GM21360 (cell line): ENCODE measurements around the gene UHRF1.
"Not testable (repeated sequence)": the region's sequence is repeated elsewhere in the genome, so short reads cannot be mapped to it uniquely, and the experiment has no call there.

ENCODE experiments used
- ATAC-seq: cut with Tn5 transposase; IDR thresholded peaks from one replicate; pipeline ENCODE4 v1.9.1; 2021; ENCODE audit warnings: mild to moderate bottlenecking, moderate library complexity; ENCODE audit not compliant: unreplicated experiment

The UHRF1 gene

GRCh38 chr19:4909156-4909896 is at the start of gene UHRF1:
UHRF1 (plus strand) TSS chr19:4909501; CDS start chr19:4910886, 1,385 bp downstream.
- no peak for ATAC-seq

- no peak for ATAC-seq
Measured at GRCh38 chr19:4859697-4860096, 49.6 kb upstream of the UHRF1 start.

DNA sequence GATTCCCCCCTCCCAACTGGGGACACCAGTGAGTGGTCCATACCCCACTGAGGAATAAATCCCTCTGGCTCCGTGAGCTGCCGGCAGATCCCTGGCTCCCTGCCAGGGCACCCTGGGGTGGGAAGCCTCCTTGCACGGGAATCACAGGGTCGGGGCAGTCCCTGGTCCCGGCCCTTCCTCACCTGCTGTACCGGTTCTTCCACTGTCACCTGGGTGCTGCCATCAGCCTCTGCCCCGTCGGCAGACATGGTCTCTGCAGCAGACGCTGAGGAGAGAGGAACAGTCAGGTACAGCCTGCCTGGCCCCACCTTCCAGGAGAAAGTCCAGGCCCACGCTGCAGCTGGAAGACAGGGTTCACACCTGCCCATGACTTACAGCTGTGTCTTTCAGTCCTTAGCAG is 48.2 kb upstream of the UHRF1 start:
- no peak for ATAC-seq

GRCh38 chr19:4866595-4867424 is 42.5 kb upstream of the UHRF1 start:
- no peak for ATAC-seq

- ATAC-seq = peak; percentile 64
Measured at GRCh38 chr19:4867534-4868285, 41.6 kb upstream of the UHRF1 start, which contains the start of gene PLIN3. PLIN3 (minus strand) TSS chr19:4867667; CDS start chr19:4861394, 6,273 bp downstream.

DNA sequence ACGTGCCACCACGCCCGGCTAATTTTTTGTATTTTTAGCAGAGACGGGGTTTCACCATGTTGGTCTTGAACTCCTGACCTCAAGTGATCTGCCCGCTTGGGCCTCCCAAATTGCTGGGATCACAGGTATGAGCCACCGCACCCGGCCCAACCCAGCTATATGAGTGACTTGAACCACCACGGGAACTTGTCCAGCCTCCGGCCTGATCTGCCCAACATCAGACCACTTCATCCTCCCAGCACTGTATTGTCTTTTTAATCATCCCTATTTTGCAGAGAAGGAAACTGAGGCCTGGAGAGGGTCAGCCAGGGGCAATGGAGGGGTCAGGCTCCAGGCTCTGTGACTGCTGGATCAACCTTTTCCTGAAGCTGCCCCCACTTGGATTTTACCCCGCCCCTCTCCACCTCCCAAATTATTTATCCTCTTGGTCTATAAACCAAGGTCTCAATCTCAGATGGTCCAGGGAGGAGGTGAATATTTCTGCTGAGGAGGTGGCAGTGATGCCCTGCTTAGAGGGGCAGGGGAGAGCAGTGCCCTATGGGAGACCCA is 40.9 kb upstream of the UHRF1 start:
- ATAC-seq = no peak

DNA sequence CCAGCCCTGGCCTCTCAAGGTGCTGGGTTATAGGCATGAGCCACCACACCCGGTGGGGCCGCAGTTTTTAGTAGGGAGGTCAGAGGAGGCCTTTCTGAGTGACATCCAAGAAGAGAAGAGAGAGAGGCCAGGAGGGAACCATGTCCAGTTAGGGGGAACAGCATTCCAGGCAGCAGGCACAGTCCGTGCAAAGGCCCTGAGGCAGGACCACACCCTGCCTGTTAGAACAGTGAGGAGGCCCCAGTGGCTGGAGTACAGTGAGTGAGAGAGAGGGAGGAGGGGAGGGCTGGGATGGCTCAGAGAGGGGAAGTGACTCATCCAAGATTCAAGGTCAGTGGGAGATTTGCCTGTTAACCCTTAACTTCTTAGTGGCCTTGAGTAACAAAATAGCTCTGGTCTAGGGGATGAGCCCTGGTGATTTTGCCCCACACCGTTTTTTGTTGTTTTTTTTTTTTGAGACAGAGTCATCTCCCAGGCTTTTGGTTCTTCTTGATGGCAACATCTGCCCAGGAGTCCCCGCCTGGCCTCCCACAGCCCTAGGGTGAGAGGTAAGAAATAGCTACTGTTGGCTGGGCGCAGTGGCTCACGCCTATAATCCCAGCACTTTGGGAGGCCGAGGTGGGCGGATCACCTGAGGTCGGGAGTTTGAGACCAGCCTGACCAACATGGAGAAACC is 39.1 kb upstream of the UHRF1 start:
- no peak for ATAC-seq

DNA sequence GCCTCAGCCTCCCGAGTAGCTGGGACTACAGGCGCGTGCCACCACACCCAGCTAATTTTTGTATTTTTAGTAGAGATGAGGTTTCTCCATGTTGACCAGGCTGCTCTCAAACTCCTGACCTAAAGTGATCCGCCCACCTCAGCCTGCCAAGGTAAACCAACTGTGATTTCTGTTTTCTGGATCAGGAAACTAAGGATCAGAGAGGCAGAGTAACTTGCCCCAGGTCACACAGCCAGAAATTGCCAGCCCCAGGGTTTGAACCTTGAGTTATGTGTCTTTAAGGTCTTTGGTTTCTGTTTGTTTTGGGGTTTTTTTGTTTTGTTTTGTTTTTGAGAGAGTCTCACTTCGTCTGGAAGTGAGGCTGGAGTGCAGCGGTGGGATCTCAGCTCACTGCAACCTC is 37.6 kb upstream of the UHRF1 start:
- ATAC-seq = no peak

DNA sequence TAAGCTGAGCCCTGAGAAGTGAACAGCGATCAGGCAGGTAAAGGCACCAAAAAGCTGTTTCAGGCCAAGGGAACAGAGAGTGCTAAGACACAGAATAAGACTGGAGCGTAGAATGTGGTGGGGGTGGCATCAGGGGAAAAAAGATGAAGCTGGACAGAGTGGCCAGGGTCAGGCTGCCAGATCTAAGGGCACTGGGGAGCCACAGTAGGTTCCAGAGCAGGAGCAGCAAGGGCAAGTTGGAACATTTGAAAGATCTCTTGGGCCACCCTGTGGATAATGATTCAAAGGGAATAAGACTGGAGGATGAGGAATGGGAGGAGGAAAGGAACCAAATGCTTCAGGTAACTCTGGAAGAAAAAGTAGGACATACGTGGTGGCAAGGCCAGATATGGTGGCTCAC is 35.4 kb upstream of the UHRF1 start:
- no peak for ATAC-seq

DNA sequence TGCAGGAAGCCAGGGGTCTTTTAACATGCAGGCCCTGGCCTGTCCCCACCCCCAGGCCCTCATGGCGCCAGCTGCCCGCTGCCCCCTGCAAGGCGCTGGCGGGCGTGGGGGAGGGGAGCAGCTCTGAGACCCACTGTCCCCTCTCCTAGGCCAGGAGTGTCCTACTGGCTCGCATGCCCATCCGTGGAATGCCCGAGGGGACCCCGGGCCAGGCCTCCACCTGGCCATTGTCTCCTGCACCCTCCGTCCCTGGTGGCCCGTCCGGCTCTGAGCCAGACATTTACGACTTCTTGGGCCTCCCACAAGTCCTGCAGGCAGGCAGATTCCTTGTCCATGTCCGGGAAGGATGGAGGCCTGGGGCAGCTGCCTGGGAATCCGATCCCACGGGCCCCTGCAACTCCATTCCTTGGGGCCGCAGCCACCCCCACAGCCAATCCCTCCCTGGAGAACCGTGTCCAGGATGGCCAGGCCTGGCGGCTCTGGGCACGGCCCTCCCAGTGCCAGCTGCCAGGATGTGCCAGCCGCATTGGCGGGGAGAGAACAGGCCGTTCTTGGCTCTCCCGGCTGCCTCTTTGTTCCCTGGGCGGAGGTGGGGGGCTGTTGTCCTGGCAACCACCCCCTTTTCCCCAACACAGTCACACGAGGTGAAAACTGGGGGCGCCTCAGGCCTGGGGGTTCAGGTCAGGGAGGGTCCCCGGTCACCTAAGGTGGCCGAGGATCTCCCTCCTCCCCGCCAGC is 31.4 kb upstream of the UHRF1 start:
- no peak for ATAC-seq

DNA sequence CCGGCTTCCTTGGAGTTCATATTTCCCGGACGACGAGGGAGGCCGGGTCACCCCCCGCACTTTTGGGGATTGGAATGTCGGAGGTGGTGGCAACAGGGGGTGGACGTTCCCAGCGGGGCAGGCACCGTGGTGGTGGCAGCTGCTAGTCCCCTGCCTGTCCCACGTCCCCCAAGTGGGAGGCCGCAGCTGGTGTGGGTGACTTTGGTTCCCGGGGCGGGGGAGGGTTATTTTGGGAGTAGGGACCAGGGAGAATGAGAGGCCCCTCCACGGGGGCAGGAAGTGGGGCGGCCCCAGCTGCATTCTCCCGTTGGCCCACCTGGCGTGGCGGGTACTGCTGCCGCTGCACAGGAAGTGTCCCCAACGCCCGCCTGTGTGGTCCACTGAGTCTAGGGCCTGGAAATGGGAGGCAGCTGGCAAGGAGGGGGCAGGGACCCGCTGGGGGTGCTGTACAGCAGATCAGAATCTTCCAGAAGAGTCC is 30.8 kb upstream of the UHRF1 start:
- ATAC-seq = no peak

- ATAC-seq = no peak
Measured at GRCh38 chr19:4879041-4879440, 30.3 kb upstream of the UHRF1 start.

- not testable (repeated sequence) for ATAC-seq
Measured at GRCh38 chr19:4882874-4883273, 26.4 kb upstream of the UHRF1 start.

- ATAC-seq = not testable (repeated sequence)
Measured at GRCh38 chr19:4884993-4885392, 24.3 kb upstream of the UHRF1 start.

DNA sequence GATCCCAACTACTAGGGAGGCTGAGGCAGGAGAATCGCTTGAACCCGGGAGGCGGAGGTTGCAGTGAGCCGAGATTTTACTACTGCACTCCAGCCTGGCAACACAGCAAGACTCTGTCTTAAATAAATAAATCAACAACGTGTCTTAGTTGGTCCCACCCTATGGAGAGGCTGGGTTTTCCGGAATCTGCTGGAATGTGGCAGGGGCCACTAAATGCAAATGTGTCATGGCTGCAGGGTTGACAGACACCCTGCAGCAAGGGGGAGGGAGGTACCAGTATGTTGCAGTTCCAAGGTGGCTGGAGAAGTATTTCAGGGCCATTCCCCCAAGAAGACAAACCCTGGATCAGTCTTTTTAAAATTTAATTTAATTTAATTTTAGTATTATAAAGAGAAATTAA is 21.5 kb upstream of the UHRF1 start:
- ATAC-seq = not testable (repeated sequence)

- ATAC-seq = no peak
Measured at GRCh38 chr19:4889034-4889815, 20.1 kb upstream of the UHRF1 start.

DNA sequence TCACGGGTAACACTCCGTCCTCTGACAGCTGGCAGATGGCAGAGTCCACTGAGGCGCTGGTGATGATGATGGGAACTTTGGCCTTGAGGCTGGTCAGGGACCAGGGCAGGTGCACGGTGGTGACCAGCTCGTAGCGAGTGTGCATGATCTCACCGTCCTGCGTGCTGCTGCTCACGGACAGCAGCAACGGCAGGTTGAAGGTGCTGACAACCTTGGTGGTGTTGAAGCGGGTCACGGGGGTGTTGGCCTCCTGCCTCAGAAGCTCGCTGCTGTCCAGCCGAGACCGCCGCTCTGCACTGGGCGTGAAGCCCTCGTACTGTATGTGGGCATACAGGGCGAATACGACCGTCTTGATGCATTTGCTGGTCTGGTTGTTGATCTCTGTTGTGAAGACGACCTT is 18.2 kb upstream of the UHRF1 start:
- no peak for ATAC-seq

DNA sequence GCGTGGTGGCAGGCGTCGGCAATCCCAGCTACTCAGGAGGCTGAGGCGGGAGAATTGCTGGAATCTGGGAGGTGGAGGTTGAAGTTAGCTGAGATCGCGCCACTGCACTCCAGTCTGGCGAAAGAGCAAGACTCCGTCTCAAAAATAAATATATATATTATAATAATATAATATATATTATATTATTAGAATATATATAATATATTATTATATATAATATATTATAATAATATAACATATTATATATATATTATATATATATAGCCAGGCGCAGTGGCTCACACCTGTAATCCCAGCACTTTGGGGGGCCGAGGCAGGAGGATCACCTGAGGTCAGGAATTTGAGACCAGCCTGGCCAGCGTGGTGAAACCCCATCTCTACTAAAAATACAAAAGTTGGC is 16.3 kb upstream of the UHRF1 start:
- ATAC-seq = not testable (repeated sequence)

- no peak for ATAC-seq
Measured at GRCh38 chr19:4896372-4896771, 12.9 kb upstream of the UHRF1 start.
